Measurements from ENCODE around the gene SUGCT. TPM values are rescaled to one million over a fixed set of nuclear protein-coding genes. Genes with fewer than 3 reads are reported as not detected.

SUGCT gene
- total RNA-seq, 2 donors from 2014 or later: 3.3 to 15.2 TPM

GRCh38 chr7:40793132-40793531 is 658.3 kb downstream of the SUGCT start:
- H3K36me3 ChIP-seq: no peaks in the 10 kb centered on the region
- H3K27ac ChIP-seq: no peak overlapping the region
- peaks cover 18 to 32% of the 10 kb centered on the region in 2 donors for H3K4me1 ChIP-seq (ENCODE audit: control insufficient read depth in 1 of 2, low read depth in 2 of 2)
- H3K27me3 ChIP-seq (replicated peaks; ENCODE audit: insufficient read depth): no peaks in the 10 kb centered on the region
- H3K4me3 ChIP-seq: no peak overlapping the region
- TF ChIP-seq, protein P1, sequence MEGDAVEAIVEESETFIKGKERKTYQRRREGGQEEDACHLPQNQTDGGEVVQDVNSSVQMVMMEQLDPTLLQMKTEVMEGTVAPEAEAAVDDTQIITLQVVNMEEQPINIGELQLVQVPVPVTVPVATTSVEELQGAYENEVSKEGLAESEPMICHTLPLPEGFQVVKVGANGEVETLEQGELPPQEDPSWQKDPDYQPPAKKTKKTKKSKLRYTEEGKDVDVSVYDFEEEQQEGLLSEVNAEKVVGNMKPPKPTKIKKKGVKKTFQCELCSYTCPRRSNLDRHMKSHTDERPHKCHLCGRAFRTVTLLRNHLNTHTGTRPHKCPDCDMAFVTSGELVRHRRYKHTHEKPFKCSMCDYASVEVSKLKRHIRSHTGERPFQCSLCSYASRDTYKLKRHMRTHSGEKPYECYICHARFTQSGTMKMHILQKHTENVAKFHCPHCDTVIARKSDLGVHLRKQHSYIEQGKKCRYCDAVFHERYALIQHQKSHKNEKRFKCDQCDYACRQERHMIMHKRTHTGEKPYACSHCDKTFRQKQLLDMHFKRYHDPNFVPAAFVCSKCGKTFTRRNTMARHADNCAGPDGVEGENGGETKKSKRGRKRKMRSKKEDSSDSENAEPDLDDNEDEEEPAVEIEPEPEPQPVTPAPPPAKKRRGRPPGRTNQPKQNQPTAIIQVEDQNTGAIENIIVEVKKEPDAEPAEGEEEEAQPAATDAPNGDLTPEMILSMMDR (IDR thresholded peaks at IDR 0.05): no peak
- DNase-seq (ENCODE audit: low spot score) (no peak), ATAC-seq (ENCODE audit: insufficient number of reproducible peaks, low FRiP score, low read depth) (no peak)
- H3K9me3 ChIP-seq: no peaks in the 10 kb centered on the region

GRCh38 chr7:40795607-40796006 is 660.8 kb downstream of the SUGCT start:
- Histone ChIP-seq H3K4me1 (ENCODE audit: control insufficient read depth in 1 of 2, low read depth in 2 of 2) (peaks cover 27 to 50% of the 10 kb centered on the region in 2 donors), H3K4me3 (peak overlapping the region; percentile 56), H3K27ac (peak overlapping the region; percentile 16 to 70), H3K36me3 (no peaks in the 10 kb centered on the region), H3K9me3 (no peaks in the 10 kb centered on the region), H3K27me3 (replicated peaks; ENCODE audit: insufficient read depth) (no peaks in the 10 kb centered on the region)
- ATAC-seq (ENCODE audit: insufficient number of reproducible peaks, low FRiP score, low read depth) (no peak), DNase-seq (ENCODE audit: low spot score) (no peak)
- TF ChIP-seq, protein P1 (IDR thresholded peaks at IDR 0.05): no peak

GRCh38 chr7:40796723-40797122 is 661.9 kb downstream of the SUGCT start:
- H3K27me3 ChIP-seq (replicated peaks; ENCODE audit: insufficient read depth): no peaks in the 10 kb centered on the region
- ATAC-seq (ENCODE audit: insufficient number of reproducible peaks, low FRiP score, low read depth) (no peak), DNase-seq (ENCODE audit: low spot score) (no peak)
- H3K27ac ChIP-seq: peak overlapping the region in 1 of 2 donors; percentile 12
- no peaks in the 10 kb centered on the region for H3K36me3 ChIP-seq
- TF ChIP-seq, protein P1 (IDR thresholded peaks at IDR 0.05): no peak
- H3K9me3 ChIP-seq: no peaks in the 10 kb centered on the region
- H3K4me1 ChIP-seq (ENCODE audit: control insufficient read depth in 1 of 2, low read depth in 2 of 2): peaks cover 27 to 54% of the 10 kb centered on the region in 2 donors
- no peak overlapping the region for H3K4me3 ChIP-seq

DNA sequence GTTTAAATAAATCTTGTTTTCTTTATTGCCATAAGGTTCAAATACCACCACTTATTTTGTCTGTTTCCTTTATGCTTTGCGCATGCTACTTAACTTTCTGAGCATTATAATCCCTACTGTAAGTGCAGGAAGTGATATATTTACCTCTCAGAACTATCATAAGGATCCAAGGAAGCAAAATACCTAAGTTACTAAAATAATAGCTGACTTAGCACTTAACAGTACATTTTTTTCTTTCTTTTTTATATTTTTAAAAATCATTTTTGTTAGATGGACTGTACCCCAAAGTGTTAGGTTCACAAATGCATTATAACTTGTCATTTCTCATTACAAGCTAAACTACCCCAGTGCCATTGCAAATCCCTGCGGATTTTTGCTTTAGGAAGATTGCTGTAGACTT is 663.8 kb downstream of the SUGCT start:
- ATAC-seq (ENCODE audit: insufficient number of reproducible peaks, low FRiP score, low read depth): no peak
- Histone ChIP-seq H3K27ac (no peak overlapping the region), H3K9me3 (no peaks in the 10 kb centered on the region), H3K27me3 (replicated peaks; ENCODE audit: insufficient read depth) (no peaks in the 10 kb centered on the region), H3K4me1 (ENCODE audit: control insufficient read depth in 1 of 2, low read depth in 2 of 2) (peaks cover 21 to 47% of the 10 kb centered on the region in 2 donors), H3K36me3 (no peaks in the 10 kb centered on the region), H3K4me3 (no peak overlapping the region)
- no peak for DNase-seq (ENCODE audit: low spot score)
- TF ChIP-seq, protein P1 (IDR thresholded peaks at IDR 0.05): no peak

- no peaks in the 10 kb centered on the region for H3K9me3 ChIP-seq
- no peaks in the 10 kb centered on the region for H3K27me3 ChIP-seq (replicated peaks; ENCODE audit: insufficient read depth)
- peak overlapping the region in 1 of 2 donors; percentile 46 for H3K27ac ChIP-seq
- H3K4me3 ChIP-seq: no peak overlapping the region
- no peaks in the 10 kb centered on the region for H3K36me3 ChIP-seq
- TF ChIP-seq, protein P1 (IDR thresholded peaks at IDR 0.05): no peak
- DNase-seq (ENCODE audit: low spot score) (no peak), ATAC-seq (ENCODE audit: insufficient number of reproducible peaks, low FRiP score, low read depth) (no peak)
- H3K4me1 ChIP-seq (ENCODE audit: control insufficient read depth in 1 of 2, low read depth in 2 of 2): peaks cover 16 to 44% of the 10 kb centered on the region in 2 donors
These were observed 664.9 kb downstream of the SUGCT start for GRCh38 chr7:40799493-40800403.

All from thoracic aorta (tissue), 2 donors.